Skeletal muscle satellite cell (primary cell): Measurements from ENCODE around the gene FOXD3. TPM values are rescaled to one million over a fixed set of nuclear protein-coding genes. Genes with fewer than 3 reads are reported as not detected.
A peak's percentile ranks its signal among the peaks of the same experiment; 100 is the strongest.

Experiments
- H3K27me3 ChIP-seq: 2 replicates; pipeline ENCODE4 v1.7.0; 2013; ENCODE audit warnings: low read length; ENCODE audit not compliant: control insufficient read depth, insufficient read depth
- H3K36me3 ChIP-seq: 2 replicates; pipeline ENCODE4 v1.7.0; 2013; ENCODE audit warnings: mild to moderate bottlenecking, control low read depth, low read length; ENCODE audit not compliant: insufficient read depth
- H3K4me1 ChIP-seq: 2 replicates; pipeline ENCODE4 v1.7.0; 2013; ENCODE audit warnings: low read length; ENCODE audit not compliant: control insufficient read depth, insufficient read depth
- H3K4me2 ChIP-seq: 2 replicates; pipeline ENCODE4 v1.7.0; 2013; ENCODE audit warnings: mild to moderate bottlenecking, low read length
- H3K4me3 ChIP-seq: 2 replicates; pipeline ENCODE4 v1.7.0; 2013; ENCODE audit warnings: low read length
- H3K9ac ChIP-seq: 2 replicates; pipeline ENCODE4 v1.7.0; 2013; ENCODE audit warnings: mild to moderate bottlenecking, low read depth, low read length, moderate library complexity
- H3K9me3 ChIP-seq: replicated peaks from 2 replicates; pipeline ENCODE4 v1.7.0; 2013; ENCODE audit warnings: mild to moderate bottlenecking, control low read depth, low read length
- total RNA-seq: library from RNA; depleted of rRNA; stranded (reverse); fragments of >200 nt; gene quantifications from 2 replicates; pipeline ENCODE4 v1.2.3, GENCODE V29; 2012; rRNA removed

FOXD3 gene
- total RNA-seq, result not detected in 2 replicates

- peak within 1 kb of the TSS; percentile 68 for H3K4me3 ChIP-seq
- peaks cover 10% of the 10 kb centered on the region for H3K9me3 ChIP-seq
- H3K27me3 ChIP-seq, result peaks cover 98% of the 10 kb centered on the region
- H3K4me2 ChIP-seq, result peak within 1 kb of the TSS; percentile 73
- H3K4me1 ChIP-seq, result peaks cover 11% of the 10 kb centered on the region
- H3K9ac ChIP-seq, result peak within 1 kb of the TSS; percentile 30
- no peaks in the 10 kb centered on the region for H3K36me3 ChIP-seq
Measured at GRCh38 chr1:63322114-63322943, at the start of gene FOXD3. FOXD3 (plus strand) TSS chr1:63322567; CDS start chr1:63323059, 492 bp downstream.

GRCh38 chr1:63272811-63273210, 49.6 kb upstream of the FOXD3 start:
- Histone ChIP-seq H3K4me3 (no peak overlapping the region), H3K4me1 (no peaks in the 10 kb centered on the region), H3K9me3 (no peaks in the 10 kb centered on the region), H3K27me3 (peaks cover 6% of the 10 kb centered on the region), H3K9ac (no peak overlapping the region), H3K4me2 (no peak overlapping the region), H3K36me3 (no peaks in the 10 kb centered on the region)

- Histone ChIP-seq H3K9me3 (no peaks in the 10 kb centered on the region), H3K4me1 (no peaks in the 10 kb centered on the region), H3K9ac (no peak overlapping the region), H3K27me3 (peaks cover 6% of the 10 kb centered on the region), H3K36me3 (no peaks in the 10 kb centered on the region), H3K4me3 (no peak overlapping the region), H3K4me2 (no peak overlapping the region)
Measured at GRCh38 chr1:63274371-63274770, 48.0 kb upstream of the FOXD3 start.

GRCh38 chr1:63274979-63275378, 47.4 kb upstream of the FOXD3 start:
- H3K4me1 ChIP-seq, result no peaks in the 10 kb centered on the region
- H3K4me2 ChIP-seq, result no peak overlapping the region
- no peaks in the 10 kb centered on the region for H3K9me3 ChIP-seq
- peaks cover 6% of the 10 kb centered on the region for H3K27me3 ChIP-seq
- no peak overlapping the region for H3K4me3 ChIP-seq
- H3K36me3 ChIP-seq, result no peaks in the 10 kb centered on the region
- H3K9ac ChIP-seq, result no peak overlapping the region

GRCh38 chr1:63276624-63277023, 45.7 kb upstream of the FOXD3 start:
- Histone ChIP-seq H3K4me1 (no peaks in the 10 kb centered on the region), H3K36me3 (no peaks in the 10 kb centered on the region), H3K4me2 (no peak overlapping the region), H3K27me3 (peaks cover 6% of the 10 kb centered on the region), H3K4me3 (no peak overlapping the region), H3K9me3 (no peaks in the 10 kb centered on the region), H3K9ac (no peak overlapping the region)

- Histone ChIP-seq H3K36me3 (no peaks in the 10 kb centered on the region), H3K4me3 (no peak overlapping the region), H3K9ac (no peak overlapping the region), H3K27me3 (peaks cover 6% of the 10 kb centered on the region), H3K4me2 (no peak overlapping the region), H3K4me1 (no peaks in the 10 kb centered on the region), H3K9me3 (no peaks in the 10 kb centered on the region)
Measured at GRCh38 chr1:63277195-63278192, 44.9 kb upstream of the FOXD3 start.

GRCh38 chr1:63281753-63282152, 40.6 kb upstream of the FOXD3 start:
- no peak overlapping the region for H3K4me3 ChIP-seq
- no peaks in the 10 kb centered on the region for H3K4me1 ChIP-seq
- H3K9me3 ChIP-seq, result no peaks in the 10 kb centered on the region
- H3K4me2 ChIP-seq, result no peak overlapping the region
- H3K27me3 ChIP-seq, result peaks cover 1% of the 10 kb centered on the region
- H3K36me3 ChIP-seq, result no peaks in the 10 kb centered on the region
- H3K9ac ChIP-seq, result no peak overlapping the region

GRCh38 chr1:63289135-63289534, 33.2 kb upstream of the FOXD3 start:
- H3K4me3 ChIP-seq, result no peak overlapping the region
- no peak overlapping the region for H3K4me2 ChIP-seq
- H3K36me3 ChIP-seq, result no peaks in the 10 kb centered on the region
- no peaks in the 10 kb centered on the region for H3K27me3 ChIP-seq
- no peak overlapping the region for H3K9ac ChIP-seq
- H3K4me1 ChIP-seq, result no peaks in the 10 kb centered on the region
- H3K9me3 ChIP-seq, result no peaks in the 10 kb centered on the region

- Histone ChIP-seq H3K27me3 (no peaks in the 10 kb centered on the region), H3K4me3 (no peak overlapping the region), H3K9ac (no peak overlapping the region), H3K4me1 (no peaks in the 10 kb centered on the region), H3K4me2 (no peak overlapping the region), H3K9me3 (no peaks in the 10 kb centered on the region), H3K36me3 (no peaks in the 10 kb centered on the region)
Measured at GRCh38 chr1:63294803-63295594, 27.4 kb upstream of the FOXD3 start.

- H3K4me2 ChIP-seq, result no peak overlapping the region
- peaks cover 21% of the 10 kb centered on the region for H3K27me3 ChIP-seq
- H3K4me3 ChIP-seq, result no peak overlapping the region
- no peaks in the 10 kb centered on the region for H3K4me1 ChIP-seq
- no peaks in the 10 kb centered on the region for H3K9me3 ChIP-seq
- no peak overlapping the region for H3K9ac ChIP-seq
- no peaks in the 10 kb centered on the region for H3K36me3 ChIP-seq
Measured at GRCh38 chr1:63304410-63304809, 18.0 kb upstream of the FOXD3 start.

GRCh38 chr1:63305043-63305442, 17.3 kb upstream of the FOXD3 start:
- Histone ChIP-seq H3K4me3 (no peak overlapping the region), H3K9ac (no peak overlapping the region), H3K27me3 (peaks cover 21% of the 10 kb centered on the region), H3K4me2 (no peak overlapping the region), H3K4me1 (no peaks in the 10 kb centered on the region), H3K36me3 (no peaks in the 10 kb centered on the region), H3K9me3 (no peaks in the 10 kb centered on the region)
